Activated CD8-positive, alpha-beta T cell treated with anti-CD3 and anti-CD28 coated beads, Interleukin-2, amount 10 ng/mL, durations not matched to agents 7 days and 5 days (primary cell): ENCODE data around the gene LRCH4. TPM values are rescaled to one million over a fixed set of nuclear protein-coding genes. Genes with fewer than 3 reads are reported as not detected.
"Not testable (repeated sequence)": the region's sequence is repeated elsewhere in the genome, so short reads cannot be mapped to it uniquely, and the experiment has no call there.

Experiments used
- ATAC-seq: fragments of 150-1000 bp; cut with Tn5 transposase; one replicate; pipeline ENCODE4 v1.10.0; 2021; ENCODE audit warnings: moderate library complexity
- CTCF ChIA-PET: fragments of 350-600 bp; sonication (Branson Sonifier 250); formaldehyde crosslinking; loops from one replicate; lab custom pipeline; 2021; ENCODE audit warnings: antibody characterized with exemption; lab: Charles Lee
- POLR2A ChIA-PET: fragments of 350-600 bp; sonication (Branson Sonifier 250); formaldehyde crosslinking; loops from one replicate; lab custom pipeline; 2021; ENCODE audit warnings: antibody characterized with exemption; lab: Charles Lee
- DNase-seq: peaks from one replicate; pipeline ENCODE4 v3.0.0-alpha.2; 2020
- H3K27ac Mint-ChIP-seq: one replicate; pipeline ENCODE4 v1.8.0; 2021; ENCODE audit warnings: mild to moderate bottlenecking, mixed read lengths
- H3K27me3 Mint-ChIP-seq: one replicate; pipeline ENCODE4 v1.8.0; 2021; ENCODE audit warnings: low read depth, mixed read lengths
- H3K36me3 Mint-ChIP-seq: one replicate; pipeline ENCODE4 v1.8.0; 2021; ENCODE audit warnings: low read depth, mixed read lengths
- H3K4me1 Mint-ChIP-seq: one replicate; pipeline ENCODE4 v1.8.0; 2021; ENCODE audit warnings: low read depth, mixed read lengths
- H3K4me3 Mint-ChIP-seq: one replicate; pipeline ENCODE4 v1.8.0; 2021; ENCODE audit warnings: mild to moderate bottlenecking, mixed read lengths
- H3K9me3 Mint-ChIP-seq: one replicate; pipeline ENCODE4 v1.8.0; 2022; ENCODE audit warnings: mixed read lengths; ENCODE audit not compliant: insufficient read depth
- total RNA-seq, 2 experiments: library from RNA; stranded (reverse); gene quantifications; one replicate each; pipeline ENCODE4 v1.2.3, GENCODE V29; 2021

The LRCH4 gene
- total RNA-seq, 2 experiments from 2014 or later = 191 to 193 TPM

DNA sequence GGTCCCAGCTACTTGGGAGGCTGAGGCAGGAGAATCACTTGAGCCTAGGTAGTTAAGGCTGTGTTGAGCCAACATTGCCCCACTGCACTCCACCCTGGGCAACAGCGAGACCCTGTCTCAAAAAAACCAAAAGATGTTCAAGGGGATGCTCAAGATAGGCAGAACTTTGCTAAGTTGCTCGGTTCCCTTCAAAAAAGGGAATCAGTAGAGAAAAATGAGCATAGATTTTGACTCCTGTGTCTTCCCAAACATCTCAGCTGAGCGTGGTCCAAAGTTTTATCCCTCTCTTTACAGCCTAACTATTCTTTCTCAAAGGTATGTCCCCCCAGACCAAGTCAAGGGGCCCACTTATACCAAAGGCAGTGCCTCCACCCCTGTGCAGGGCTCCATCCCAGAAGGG, 32.9 kb downstream of the LRCH4 start:
- ChIA-PET CTCF (interaction anchor here (1.1 to 4.4 kb wide), 4 partner anchors 12 to 151 kb away, joined by 3 to 18 read pairs (median 4); no protein-coding TSS in a partner anchor), POLR2A (no interaction called here)
- Mint-ChIP-seq H3K27me3 (no peaks in the 10 kb centered on the region), H3K4me1 (peaks cover 30% of the 10 kb centered on the region), H3K4me3 (no peak overlapping the region), H3K36me3 (peaks cover 54% of the 10 kb centered on the region), H3K27ac (no peak overlapping the region), H3K9me3 (no peaks in the 10 kb centered on the region)
- DNase-seq (no peak), ATAC-seq (no peak)

GRCh38 chr7:100552532-100552931, 33.4 kb downstream of the LRCH4 start:
- H3K36me3 Mint-ChIP-seq = peaks cover 56% of the 10 kb centered on the region
- H3K27me3 Mint-ChIP-seq = no peaks in the 10 kb centered on the region
- no peak overlapping the region for H3K4me3 Mint-ChIP-seq
- ChIA-PET CTCF (interaction anchor here (1.1 to 4.4 kb wide), 3 partner anchors 12 to 151 kb away, joined by 3 to 18 read pairs (median 3); no protein-coding TSS in a partner anchor), POLR2A (no interaction called here)
- no peak for ATAC-seq
- DNase-seq = no peak
- H3K27ac Mint-ChIP-seq = peak overlapping the region; percentile 27
- H3K9me3 Mint-ChIP-seq = no peaks in the 10 kb centered on the region
- H3K4me1 Mint-ChIP-seq = peaks cover 35% of the 10 kb centered on the region

GRCh38 chr7:100548446-100548845, 37.5 kb downstream of the LRCH4 start:
- peaks cover 72% of the 10 kb centered on the region for H3K4me1 Mint-ChIP-seq
- H3K27ac Mint-ChIP-seq = peak overlapping the region; percentile 87
- ATAC-seq, H3K27me3 Mint-ChIP-seq, H3K9me3 Mint-ChIP-seq, DNase-seq: not testable (repeated sequence)
- CTCF ChIA-PET = interaction anchor here (1.0 to 11.8 kb wide), 7 partner anchors 9 to 144 kb away, joined by 3 to 213 read pairs (median 5); partner anchors contain the start of gene AGFG2
- H3K36me3 Mint-ChIP-seq = peaks cover 42% of the 10 kb centered on the region
- peak overlapping the region; percentile 46 for H3K4me3 Mint-ChIP-seq
- POLR2A ChIA-PET = interaction anchor here (0.6 to 2.2 kb wide), 4 partner anchors 10 to 326 kb away, joined by 3 to 7 read pairs (median 4); partner anchors contain the start of genes AGFG2, FBXO24, LRCH4 and SRRT

DNA sequence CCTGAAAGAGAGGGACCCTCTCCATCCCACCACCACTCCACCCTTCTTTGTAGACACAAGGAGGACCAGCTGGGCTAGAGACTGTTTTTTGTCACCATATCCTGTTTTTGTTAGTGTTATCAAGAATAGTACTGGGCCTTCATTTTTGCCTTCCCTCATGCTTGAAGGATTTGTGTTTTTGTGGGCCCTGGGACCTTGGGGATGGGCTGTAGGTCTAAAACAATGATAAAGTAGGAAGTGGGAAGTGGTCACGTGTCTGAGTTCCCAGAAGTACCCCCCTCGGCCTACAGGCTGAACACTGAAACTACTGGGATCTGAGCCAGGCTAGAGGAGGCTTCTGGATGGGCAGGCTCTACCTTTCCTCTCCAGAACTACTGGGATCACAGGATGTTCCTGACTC, 38.1 kb downstream of the LRCH4 start:
- no peak for DNase-seq
- Mint-ChIP-seq H3K36me3 (peaks cover 40% of the 10 kb centered on the region), H3K9me3 (no peaks in the 10 kb centered on the region), H3K27ac (peak overlapping the region; percentile 87), H3K27me3 (no peaks in the 10 kb centered on the region), H3K4me1 (peaks cover 77% of the 10 kb centered on the region), H3K4me3 (peak overlapping the region; percentile 57)
- ChIA-PET POLR2A (interaction anchor here (1.5 to 2.2 kb wide), 3 partner anchors 9 to 158 kb away, joined by 3 to 7 read pairs (median 6); partner anchors contain the start of genes AGFG2, FBXO24, LRCH4 and POP7), CTCF (interaction anchor here (0.8 to 11.8 kb wide), 9 partner anchors 9 to 144 kb away, joined by 3 to 213 read pairs (median 5); partner anchors contain the start of gene AGFG2)
- no peak for ATAC-seq

GRCh38 chr7:100546926-100547800, 38.8 kb downstream of the LRCH4 start:
- peaks cover 41% of the 10 kb centered on the region for H3K36me3 Mint-ChIP-seq
- H3K27ac Mint-ChIP-seq = peak overlapping the region; percentile 87
- no peaks in the 10 kb centered on the region for H3K27me3 Mint-ChIP-seq
- H3K4me1 Mint-ChIP-seq = peaks cover 84% of the 10 kb centered on the region
- H3K4me3 Mint-ChIP-seq = peak overlapping the region; percentile 57
- ChIA-PET POLR2A (interaction anchor here (0.8 to 2.2 kb wide), 5 partner anchors 8 to 159 kb away, joined by 3 to 12 read pairs (median 6); partner anchors contain the start of genes AGFG2, FBXO24, LRCH4 and MEPCE), CTCF (interaction anchor here (0.8 to 11.8 kb wide), 9 partner anchors 9 to 159 kb away, joined by 3 to 213 read pairs (median 4); partner anchors contain the start of genes AGFG2 and POP7)
- H3K9me3 Mint-ChIP-seq = no peaks in the 10 kb centered on the region
- no peak for DNase-seq
- no peak for ATAC-seq

- ATAC-seq = peak; percentile 56
- Mint-ChIP-seq H3K27ac (peak overlapping the region; percentile 87), H3K27me3 (no peaks in the 10 kb centered on the region), H3K36me3 (peaks cover 42% of the 10 kb centered on the region), H3K9me3 (no peaks in the 10 kb centered on the region), H3K4me3 (peak overlapping the region; percentile 57), H3K4me1 (peaks cover 92% of the 10 kb centered on the region)
- POLR2A ChIA-PET = interaction anchor here (0.8 to 2.2 kb wide), 4 partner anchors 68 to 160 kb away, joined by 3 to 12 read pairs (median 3); partner anchors contain the start of genes MEPCE, POP7, TSC22D4 and ZCWPW1
- CTCF ChIA-PET = interaction anchor here (0.8 to 11.8 kb wide), 9 partner anchors 14 to 160 kb away, joined by 3 to 213 read pairs (median 5); partner anchors contain the start of gene POP7
- peak; percentile 52 for DNase-seq
Measured at GRCh38 chr7:100546129-100546925, 39.6 kb downstream of the LRCH4 start.

DNA sequence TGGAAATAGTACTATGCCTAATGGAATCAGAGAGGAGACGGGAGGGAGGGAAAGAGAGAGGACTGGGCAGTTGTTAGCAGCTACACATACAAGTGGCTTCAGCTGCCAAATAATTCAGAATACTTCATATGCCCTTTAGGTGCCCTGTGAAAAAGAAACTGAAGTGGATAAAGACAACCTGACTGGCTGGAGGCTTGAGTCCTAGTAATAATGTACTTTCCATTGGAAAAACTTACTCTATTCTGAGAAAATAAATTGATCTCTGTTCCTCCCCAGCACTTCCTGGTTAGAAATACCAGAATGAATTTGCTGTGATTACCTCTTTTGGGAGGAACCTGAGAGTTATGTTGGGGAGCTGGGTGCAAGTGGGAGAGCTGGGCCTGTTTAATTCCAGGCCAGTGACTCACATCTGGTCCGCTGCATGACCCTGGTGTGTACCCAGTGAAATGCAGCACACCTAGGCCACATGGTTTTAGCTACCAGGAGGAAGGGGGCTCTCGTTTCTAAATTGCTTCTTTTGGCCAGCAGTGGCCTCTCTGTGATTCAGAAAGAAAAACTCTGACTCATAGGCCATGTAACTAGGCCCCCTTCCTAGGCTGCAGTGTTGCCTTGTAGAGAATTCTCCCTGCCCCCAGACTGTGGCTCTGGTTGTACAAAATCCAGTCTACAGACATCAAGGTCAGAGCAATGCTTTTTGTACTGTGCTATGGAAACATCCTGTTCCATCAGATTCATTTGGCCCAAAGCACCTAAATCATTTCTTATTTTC, 40.4 kb downstream of the LRCH4 start:
- DNase-seq = peak; percentile 55
- Mint-ChIP-seq H3K4me1 (peaks cover 97% of the 10 kb centered on the region), H3K9me3 (no peaks in the 10 kb centered on the region), H3K36me3 (peaks cover 45% of the 10 kb centered on the region), H3K4me3 (peak overlapping the region; percentile 57), H3K27me3 (no peaks in the 10 kb centered on the region), H3K27ac (peak overlapping the region; percentile 87)
- CTCF ChIA-PET = interaction anchor here (0.8 to 11.8 kb wide), 6 partner anchors 15 to 146 kb away, joined by 3 to 213 read pairs (median 7); partner anchors contain the start of genes FBXO24 and LRCH4
- POLR2A ChIA-PET = interaction anchor here (0.8 to 2.2 kb wide), 4 partner anchors 38 to 444 kb away, joined by 3 to 12 read pairs (median 4); partner anchors contain the start of genes AP4M1 and TSC22D4
- peak; percentile 55 for ATAC-seq

GRCh38 chr7:100544967-100545359, 41.0 kb downstream of the LRCH4 start:
- no peak for DNase-seq
- ChIA-PET POLR2A (interaction anchor here (0.8 to 2.2 kb wide), 4 partner anchors 38 to 443 kb away, joined by 3 to 12 read pairs (median 4); partner anchors contain the start of genes AP4M1 and TSC22D4), CTCF (interaction anchor here (0.7 to 11.8 kb wide), 8 partner anchors 15 to 161 kb away, joined by 3 to 213 read pairs (median 4); partner anchors contain the start of genes FBXO24, LRCH4 and POP7)
- peaks cover 97% of the 10 kb centered on the region for H3K4me1 Mint-ChIP-seq
- no peaks in the 10 kb centered on the region for H3K27me3 Mint-ChIP-seq
- no peaks in the 10 kb centered on the region for H3K9me3 Mint-ChIP-seq
- H3K4me3 Mint-ChIP-seq = peak overlapping the region; percentile 57
- H3K36me3 Mint-ChIP-seq = peaks cover 42% of the 10 kb centered on the region
- peak overlapping the region; percentile 87 for H3K27ac Mint-ChIP-seq
- ATAC-seq = no peak

- Mint-ChIP-seq H3K27ac (peak overlapping the region; percentile 87), H3K4me3 (peak overlapping the region; percentile 57), H3K9me3 (no peaks in the 10 kb centered on the region), H3K27me3 (no peaks in the 10 kb centered on the region), H3K36me3 (peaks cover 40% of the 10 kb centered on the region), H3K4me1 (peaks cover 97% of the 10 kb centered on the region)
- no peak for DNase-seq
- POLR2A ChIA-PET = interaction anchor here (1.9 kb wide), 1 partner anchor 443 kb away, joined by 4 read pairs; the partner anchor contains the start of gene AP4M1
- no peak for ATAC-seq
- CTCF ChIA-PET = interaction anchor here (0.7 to 11.8 kb wide), 8 partner anchors 16 to 161 kb away, joined by 3 to 213 read pairs (median 4); partner anchors contain the start of gene POP7
Measured at GRCh38 chr7:100544386-100544785, 41.5 kb downstream of the LRCH4 start.

GRCh38 chr7:100543586-100543985, 42.3 kb downstream of the LRCH4 start:
- H3K9me3 Mint-ChIP-seq = no peaks in the 10 kb centered on the region
- H3K27ac Mint-ChIP-seq = peak overlapping the region; percentile 87
- ChIA-PET POLR2A (interaction anchor here (1.4 to 1.9 kb wide), 2 partner anchors 115 to 442 kb away, joined by 4 to 5 read pairs; partner anchors contain the start of genes AP4M1 and ZCWPW1), CTCF (interaction anchor here (0.7 to 11.8 kb wide), 6 partner anchors 16 to 162 kb away, joined by 3 to 213 read pairs (median 6); partner anchors contain the start of gene POP7)
- ATAC-seq (no peak), DNase-seq (no peak)
- peaks cover 92% of the 10 kb centered on the region for H3K4me1 Mint-ChIP-seq
- no peaks in the 10 kb centered on the region for H3K27me3 Mint-ChIP-seq
- H3K4me3 Mint-ChIP-seq = peak overlapping the region; percentile 36
- peaks cover 38% of the 10 kb centered on the region for H3K36me3 Mint-ChIP-seq
